ENCODE results near the gene FAM98C.

FAM98C gene

GRCh38 chr19:38429055-38429810 lies 26.3 kb downstream of the FAM98C start:
- peak; percentile 43 for DNase-seq

GRCh38 chr19:38429811-38430156 lies 26.9 kb downstream of the FAM98C start:
- DNase-seq, result no peak

GRCh38 chr19:38430931-38431330 lies 28.0 kb downstream of the FAM98C start:
- DNase-seq, result no peak

- DNase-seq, result peak; percentile 72
Measured at GRCh38 chr19:38433268-38433733, 30.4 kb downstream of the FAM98C start, which contains the start of gene RYR1. TSS of gene RYR1 (plus strand) at chr19:38433691. CDS start at chr19:38433830, 139 bp downstream.

- no peak for DNase-seq
Measured at GRCh38 chr19:38434549-38435051, 31.7 kb downstream of the FAM98C start.

GRCh38 chr19:38437295-38437694 lies 34.4 kb downstream of the FAM98C start:
- DNase-seq, result no peak

- no peak for DNase-seq
Measured at GRCh38 chr19:38437917-38438316, 35.0 kb downstream of the FAM98C start.

GRCh38 chr19:38440592-38440991 lies 37.7 kb downstream of the FAM98C start:
- DNase-seq, result no peak

GRCh38 chr19:38441657-38442348 lies 38.9 kb downstream of the FAM98C start:
- DNase-seq, result no peak

GRCh38 chr19:38442736-38443135 lies 39.8 kb downstream of the FAM98C start:
- no peak for DNase-seq

GRCh38 chr19:38443458-38443999 lies 40.6 kb downstream of the FAM98C start:
- DNase-seq, result no peak

- DNase-seq, result no peak
Measured at GRCh38 chr19:38444026-38444425, 41.1 kb downstream of the FAM98C start.

GRCh38 chr19:38445362-38445761 lies 42.5 kb downstream of the FAM98C start:
- DNase-seq, result no peak

GRCh38 chr19:38448225-38448624 lies 45.3 kb downstream of the FAM98C start:
- no peak for DNase-seq

GRCh38 chr19:38449518-38449917 lies 46.6 kb downstream of the FAM98C start:
- DNase-seq, result no peak

- DNase-seq, result no peak
Measured at GRCh38 chr19:38451036-38451435, 48.1 kb downstream of the FAM98C start.

GRCh38 chr19:38451629-38452028 lies 48.7 kb downstream of the FAM98C start:
- no peak for DNase-seq

GRCh38 chr19:38452430-38453366 lies 49.8 kb downstream of the FAM98C start:
- peak; percentile 40 for DNase-seq

- no peak for DNase-seq
Measured at GRCh38 chr19:38453596-38453995, 50.7 kb downstream of the FAM98C start.

GRCh38 chr19:38455031-38455430 lies 52.1 kb downstream of the FAM98C start:
- no peak for DNase-seq

GRCh38 chr19:38457202-38457601 lies 54.3 kb downstream of the FAM98C start:
- DNase-seq, result no peak

GRCh38 chr19:38457690-38458405 lies 55.0 kb downstream of the FAM98C start:
- no peak for DNase-seq

Data from activated CD4-positive, CD25-positive, alpha-beta regulatory T cell treated with anti-CD3 and anti-CD28 coated beads, Interleukin-2, amount 50 U/mL, for 72 hours (primary cell).